Aorta (tissue), 5 donors: ENCODE measurements around the gene NFYC. TPM values are rescaled to one million over a fixed set of nuclear protein-coding genes. Genes with fewer than 3 reads are reported as not detected.

ENCODE experiments used
- ATAC-seq: fragments of 200-7000 bp; cut with Tn5 transposase; one replicate; pipeline ENCODE4 v1.9.1; 2022; ENCODE audit warnings: moderate library complexity; ENCODE audit not compliant: low FRiP score
- DNase-seq, 2 donors: peaks; one replicate each; pipeline ENCODE4 v3.0.0-alpha.2; 2020
- H3K27ac ChIP-seq, 2 donors: one replicate each; pipeline ENCODE4 v1.5.1; 2013; ENCODE audit warnings: low read length in 2 of 2, mild to moderate bottlenecking in 2 of 2, moderate library complexity in 2 of 2, control low read depth in 1 of 2, inconsistent platforms in 1 of 2, low read depth in 1 of 2
- H3K27me3 ChIP-seq, 2 donors: one replicate each; pipeline ENCODE4 v1.6.1; 2013; ENCODE audit warnings: control low read depth in 1 of 2, low read length in 1 of 2, mild to moderate bottlenecking in 1 of 2, moderate library complexity in 1 of 2; ENCODE audit not compliant: insufficient read depth in 2 of 2, control insufficient read depth in 1 of 2
- H3K36me3 ChIP-seq, 2 donors: one replicate each; pipeline ENCODE4 v1.6.1; 2013; ENCODE audit warnings: control low read depth in 1 of 2, low read length in 1 of 2, mild to moderate bottlenecking in 1 of 2; ENCODE audit not compliant: insufficient read depth in 2 of 2, control insufficient read depth in 1 of 2
- H3K4me1 ChIP-seq, 2 donors: one replicate each; pipeline ENCODE4 v1.6.1; 2013; ENCODE audit warnings: low read length in 2 of 2, control low read depth in 1 of 2, mild to moderate bottlenecking in 1 of 2, moderate library complexity in 1 of 2; ENCODE audit not compliant: insufficient read depth in 2 of 2, control insufficient read depth in 1 of 2
- H3K4me3 ChIP-seq, 2 donors: one replicate each; pipeline ENCODE4 v1.5.1; 2013; ENCODE audit warnings: low read length in 2 of 2, control low read depth in 1 of 2, mild to moderate bottlenecking in 1 of 2
- H3K9me3 ChIP-seq: one replicate; pipeline ENCODE4 v1.6.1; 2013; ENCODE audit warnings: mild to moderate bottlenecking, low read length; ENCODE audit not compliant: control insufficient read depth
- WGBS, 2 donors: extraction: QIAGEN DNeasy Blood & Tissue Kit; methylation state at CpG; one replicate each; pipeline ENCODE4 v1.1.7; 2013; 5-methylcytosine and 5-hydroxymethylcytosine counted together
- intact Hi-C, 2 donors: fragments of 100-400 bp; cut with DNase I; formaldehyde crosslinking; loops; one replicate each; pipeline versions ENCODE4 v1.14.2 to v1.15.0; 2022
- polyA plus RNA-seq, 2 donors: library from polyadenylated mRNA; stranded (reverse); fragments of 200-250 nt; gene quantifications; one replicate each; pipeline ENCODE4 v1.2.3, GENCODE V29; 2013
- total RNA-seq, 2 donors: library from RNA; stranded (reverse); fragmentation: NEBNext Ultra II Directional; extraction: Animal tissue kit (Norgen Biotek cat#: 25700); gene quantifications; one replicate each; pipeline ENCODE4 v1.2.1, GENCODE V29; 2021
- donor health status: healthy with polysubstance abuse.
- donor health status: Bipolar disorder and iron deficiency.
- donor health status: DM: no; HTN: no; CAD: no.
- donor health status: DM: no; HTN: no; CAD: no.
- donor health status: DM: yes; HTN: yes; CAD: no.

The NFYC gene
- total and polyA plus RNA-seq, 4 donors: 21.3 to 56.4 (median 37.6) TPM

DNA sequence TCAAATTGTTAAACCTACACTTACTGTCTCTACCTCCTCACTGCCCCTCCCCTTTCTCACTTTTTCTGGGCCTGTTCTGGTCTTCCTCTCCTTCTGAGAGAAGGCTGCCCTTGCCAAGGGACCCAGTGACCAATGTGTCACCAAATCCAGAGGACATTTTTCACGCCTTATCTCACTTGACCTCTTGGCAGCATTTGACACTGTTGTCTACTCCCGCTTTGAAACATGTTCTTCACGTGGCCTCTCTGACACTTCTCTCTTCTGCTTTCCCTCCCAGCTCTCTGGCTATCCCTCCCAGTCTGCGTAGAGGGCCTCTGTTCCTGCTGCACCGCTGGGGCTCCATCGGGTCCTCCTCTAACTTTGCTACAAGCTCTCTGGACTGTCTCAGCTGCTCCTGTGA lies 117.4 kb downstream of the NFYC start:
- intact Hi-C loops: loop anchor here in 1 of 2 donors (10.0 kb wide), 1 partner anchor 114 kb away; the partner anchor contains the start of gene NFYC
- no peaks in the 10 kb centered on the region for H3K27me3 ChIP-seq
- H3K9me3 ChIP-seq: no peaks in the 10 kb centered on the region
- H3K4me1 ChIP-seq: peaks cover 4 to 6% of the 10 kb centered on the region in 2 donors
- H3K27ac ChIP-seq: no peak overlapping the region
- H3K4me3 ChIP-seq: no peak overlapping the region
- ATAC-seq (no peak), DNase-seq (no peak)
- 50 to 64% methylated on average over 6 of the region's 6 CpGs for WGBS, 2 donors
- H3K36me3 ChIP-seq: no peaks in the 10 kb centered on the region

DNA sequence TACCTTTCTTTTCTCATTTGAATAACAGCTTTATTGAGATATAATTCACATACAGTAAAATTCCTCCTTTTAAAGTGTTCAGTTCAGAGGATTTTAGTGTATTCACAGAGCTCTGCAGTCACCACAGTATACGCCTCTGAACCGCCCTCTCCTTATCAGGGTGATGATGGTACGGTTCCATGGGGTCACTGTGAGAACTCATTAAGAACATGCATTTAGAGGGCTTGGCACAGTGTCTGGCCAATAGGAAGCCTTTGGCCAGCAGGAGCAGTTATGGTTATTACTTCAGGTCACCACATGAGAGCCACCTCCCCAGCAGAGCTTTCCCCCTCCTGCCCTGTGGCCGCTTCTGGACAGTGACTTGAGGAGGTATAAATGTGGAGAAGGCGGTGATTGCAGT lies 119.4 kb downstream of the NFYC start:
- no peak for ATAC-seq
- WGBS, 2 donors: 84 to 85% methylated on average over 5 of the region's 5 CpGs
- no peak overlapping the region for H3K27ac ChIP-seq

DNA sequence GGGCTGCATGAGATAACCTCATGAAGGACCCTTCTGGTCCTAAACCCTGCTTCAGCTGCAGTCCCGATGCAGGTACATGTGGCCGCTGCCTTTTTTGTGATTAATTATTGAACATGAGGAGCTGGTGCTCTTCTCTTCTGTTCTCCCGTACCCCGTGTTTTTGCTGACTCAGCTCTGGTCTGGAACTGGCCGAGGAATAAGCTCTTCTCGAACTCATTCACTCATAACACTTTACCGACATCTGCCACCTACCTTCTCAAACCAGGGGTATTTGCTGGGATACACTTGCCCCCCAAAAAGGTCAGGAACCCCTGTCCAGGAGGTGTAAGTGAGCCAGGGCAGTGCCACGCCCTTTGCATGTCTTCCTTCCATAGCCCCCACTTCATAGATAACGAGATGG lies 123.9 kb downstream of the NFYC start:
- WGBS, 2 donors: 79 to 80% methylated on average over 9 of the region's 9 CpGs
- DNase-seq: no peak
- H3K4me3 ChIP-seq: no peak overlapping the region
- H3K27me3 ChIP-seq: no peaks in the 10 kb centered on the region
- no peak for ATAC-seq
- H3K36me3 ChIP-seq: no peaks in the 10 kb centered on the region
- no peaks in the 10 kb centered on the region for H3K9me3 ChIP-seq
- no peak overlapping the region for H3K27ac ChIP-seq
- intact Hi-C loops: no loop called here
- H3K4me1 ChIP-seq: no peaks in the 10 kb centered on the region

More for the DNA sequence above, 119.4 kb downstream of the NFYC start:
- no peak for DNase-seq
- H3K36me3 ChIP-seq: no peaks in the 10 kb centered on the region
- peaks cover 2 to 6% of the 10 kb centered on the region in 2 donors for H3K4me1 ChIP-seq
- intact Hi-C loops: no loop called here
- no peaks in the 10 kb centered on the region for H3K9me3 ChIP-seq
- no peak overlapping the region for H3K4me3 ChIP-seq
- H3K27me3 ChIP-seq: no peaks in the 10 kb centered on the region

DNA sequence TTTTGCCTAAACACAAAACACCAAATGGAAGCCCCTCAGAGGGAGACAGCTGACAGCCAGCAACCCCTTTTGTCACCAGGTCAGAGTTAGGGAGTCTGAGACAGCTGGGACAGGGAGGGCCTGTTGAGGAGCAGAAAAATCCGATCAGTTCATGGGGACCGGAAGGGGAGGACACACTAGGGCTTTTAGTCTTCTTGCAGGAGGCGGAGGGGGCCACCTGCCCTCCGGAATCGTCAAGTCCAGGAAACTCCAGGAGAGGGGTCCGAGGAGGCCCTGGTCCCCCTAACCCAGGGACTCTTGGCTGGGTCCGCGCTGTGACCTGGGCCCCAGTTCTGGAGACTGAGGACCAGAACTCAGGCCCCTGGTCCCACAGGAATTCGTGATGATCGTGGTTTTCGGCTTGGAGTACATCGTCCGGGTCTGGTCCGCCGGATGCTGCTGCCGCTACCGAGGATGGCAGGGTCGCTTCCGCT lies 126.3 kb downstream of the NFYC start:
- WGBS, 2 donors: 91 to 92% methylated on average over 19 of the region's 19 CpGs
- intact Hi-C loops: no loop called here

DNA sequence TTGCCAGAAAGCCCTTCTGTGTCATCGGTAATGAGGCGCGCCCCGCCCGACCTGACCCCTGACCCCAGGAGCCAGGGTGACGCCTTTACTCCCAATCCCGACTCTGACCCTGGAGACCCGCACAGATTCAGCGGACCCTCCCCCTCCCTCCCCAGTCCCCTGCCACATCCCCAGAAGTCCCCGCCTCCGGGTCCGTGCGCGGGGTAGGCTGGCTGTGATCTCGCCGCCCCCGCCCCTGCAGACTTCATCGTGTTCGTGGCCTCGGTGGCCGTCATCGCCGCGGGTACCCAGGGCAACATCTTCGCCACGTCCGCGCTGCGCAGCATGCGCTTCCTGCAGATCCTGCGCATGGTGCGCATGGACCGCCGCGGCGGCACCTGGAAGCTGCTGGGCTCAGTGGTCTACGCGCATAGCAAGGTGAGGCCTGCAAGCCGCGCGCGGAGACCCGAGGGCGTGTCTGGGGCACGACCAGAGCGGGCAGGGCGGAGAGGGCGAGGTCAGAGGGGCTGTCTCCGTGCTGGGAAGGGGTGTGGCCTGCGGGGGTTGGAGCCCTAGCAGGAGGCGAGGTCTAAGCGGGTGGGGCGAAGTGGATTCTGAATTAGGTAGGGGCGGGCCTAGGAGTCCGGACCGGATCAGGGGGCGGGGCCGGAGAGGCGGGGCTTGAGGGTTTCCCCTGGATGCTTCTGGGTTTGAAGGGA lies 126.9 kb downstream of the NFYC start:
- DNase-seq (peak; percentile 72 to 84), ATAC-seq (peak; percentile 30)
- Histone ChIP-seq H3K27ac (no peak overlapping the region), H3K36me3 (no peaks in the 10 kb centered on the region), H3K4me3 (no peak overlapping the region), H3K27me3 (no peaks in the 10 kb centered on the region), H3K9me3 (no peaks in the 10 kb centered on the region), H3K4me1 (no peaks in the 10 kb centered on the region)
- intact Hi-C loops: no loop called here
- WGBS, 2 donors: 68% methylated on average over 50 to 59 of the region's 59 CpGs

More for the DNA sequence above, 126.3 kb downstream of the NFYC start:
- ATAC-seq: no peak
- H3K27ac ChIP-seq: no peak overlapping the region
- H3K27me3 ChIP-seq: no peaks in the 10 kb centered on the region
- no peaks in the 10 kb centered on the region for H3K9me3 ChIP-seq
- H3K36me3 ChIP-seq: no peaks in the 10 kb centered on the region
- no peaks in the 10 kb centered on the region for H3K4me1 ChIP-seq
- H3K4me3 ChIP-seq: no peak overlapping the region
- no peak for DNase-seq

DNA sequence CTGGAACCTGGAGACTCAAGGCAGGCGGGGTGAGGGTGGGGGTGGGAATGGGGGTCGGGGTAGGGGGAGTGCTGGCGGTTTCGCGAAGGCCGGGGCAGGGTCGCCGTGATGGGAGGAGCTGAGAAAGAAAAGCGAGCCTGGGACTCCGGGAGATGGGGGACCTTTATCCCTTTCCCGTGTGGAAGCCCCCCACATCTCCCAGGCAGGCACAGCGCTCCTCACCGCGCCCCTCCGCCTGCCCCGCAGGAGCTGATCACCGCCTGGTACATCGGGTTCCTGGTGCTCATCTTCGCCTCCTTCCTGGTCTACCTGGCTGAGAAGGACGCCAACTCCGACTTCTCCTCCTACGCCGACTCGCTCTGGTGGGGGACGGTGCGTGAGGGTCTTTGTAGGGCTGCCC lies 127.6 kb downstream of the NFYC start:
- WGBS, 2 donors: 89 to 90% methylated on average over 21 to 26 of the region's 26 CpGs
- no peak for ATAC-seq
- Histone ChIP-seq H3K27me3 (no peaks in the 10 kb centered on the region), H3K36me3 (no peaks in the 10 kb centered on the region), H3K4me3 (no peak overlapping the region), H3K9me3 (no peaks in the 10 kb centered on the region), H3K27ac (no peak overlapping the region), H3K4me1 (no peaks in the 10 kb centered on the region)
- intact Hi-C loops: no loop called here
- DNase-seq: no peak

DNA sequence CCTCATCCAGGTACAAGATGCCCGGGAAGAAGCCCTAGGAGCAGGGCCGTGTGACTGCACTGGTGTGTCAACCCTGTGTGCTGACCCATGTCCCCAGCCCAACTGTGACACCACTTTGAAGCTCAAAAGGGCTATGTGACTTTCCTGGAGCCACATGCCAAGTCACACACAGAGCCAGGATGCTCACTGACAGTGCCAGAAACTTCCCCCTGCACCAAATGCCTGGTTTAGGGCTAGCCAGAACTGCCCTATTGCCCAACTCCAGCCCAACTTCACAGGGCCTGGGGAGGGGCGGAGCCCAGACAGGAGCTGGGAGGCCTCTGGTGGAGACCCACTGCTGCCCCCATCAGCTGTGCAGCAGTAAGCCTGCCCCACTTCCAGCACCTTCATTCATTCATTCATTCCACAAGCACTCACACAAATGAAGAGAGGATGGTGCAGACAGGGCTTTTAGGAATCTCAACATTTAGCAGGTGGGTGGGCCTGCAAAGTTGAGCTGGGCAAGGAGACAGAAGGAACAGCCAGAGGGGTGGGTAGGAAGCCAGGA lies 128.8 kb downstream of the NFYC start:
- no peaks in the 10 kb centered on the region for H3K9me3 ChIP-seq
- peak overlapping the region; percentile 31 to 75 for H3K27ac ChIP-seq
- H3K27me3 ChIP-seq: no peaks in the 10 kb centered on the region
- 25 to 42% methylated on average over 3 of the region's 3 CpGs for WGBS, 2 donors
- DNase-seq: no peak
- H3K36me3 ChIP-seq: no peaks in the 10 kb centered on the region
- intact Hi-C loops: loop anchor here in 1 of 2 donors (5.0 kb wide), 1 partner anchor 38 kb away; the partner anchor contains the start of gene KCNQ4
- H3K4me3 ChIP-seq: no peak overlapping the region
- no peaks in the 10 kb centered on the region for H3K4me1 ChIP-seq
- peak; percentile 58 for ATAC-seq
